ENCODE data around the gene SRGAP3.

SRGAP3 gene

GRCh38 chr3:9121366-9122001 lies 128.0 kb downstream of the SRGAP3 start:
- in situ Hi-C loops (cut with MboI; ENCODE audit: low sequenced_read_pairs), result no loop called here

- in situ Hi-C loops (cut with MboI; ENCODE audit: low sequenced_read_pairs), result no loop called here
Observed at GRCh38 chr3:9119331-9119730, 130.1 kb downstream of the SRGAP3 start.

- in situ Hi-C loops (cut with MboI; ENCODE audit: low sequenced_read_pairs), result no loop called here
Observed at GRCh38 chr3:9118222-9118621, 131.2 kb downstream of the SRGAP3 start.

GRCh38 chr3:9117220-9117619 lies 132.2 kb downstream of the SRGAP3 start:
- in situ Hi-C loops (cut with MboI; ENCODE audit: low sequenced_read_pairs), result no loop called here

DNA sequence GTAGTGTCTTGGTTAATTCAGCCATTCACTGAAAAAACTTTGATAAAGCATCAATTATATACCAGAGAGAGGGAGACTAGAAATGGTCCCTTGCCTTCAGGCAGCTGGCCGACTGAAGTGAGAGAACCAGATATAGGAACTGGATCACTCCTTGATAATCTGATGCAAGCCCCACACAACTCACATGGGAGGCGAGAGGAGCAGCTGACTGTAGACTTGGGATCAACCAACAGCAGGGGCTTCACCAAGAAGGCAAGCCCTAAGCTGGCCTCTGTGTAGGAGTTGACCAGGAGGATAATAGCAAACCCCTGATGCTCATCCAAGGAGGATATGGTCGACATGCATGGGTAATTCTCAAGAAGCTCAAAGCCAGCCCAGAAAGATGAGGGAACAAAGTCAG lies 133.1 kb downstream of the SRGAP3 start:
- in situ Hi-C loops (cut with MboI; ENCODE audit: low sequenced_read_pairs), result no loop called here

GRCh38 chr3:9115336-9115735 lies 134.1 kb downstream of the SRGAP3 start:
- in situ Hi-C loops (cut with MboI; ENCODE audit: low sequenced_read_pairs), result no loop called here

GRCh38 chr3:9113040-9113439 lies 136.4 kb downstream of the SRGAP3 start:
- in situ Hi-C loops (cut with MboI; ENCODE audit: low sequenced_read_pairs), result no loop called here

- in situ Hi-C loops (cut with MboI; ENCODE audit: low sequenced_read_pairs), result no loop called here
Observed at GRCh38 chr3:9111866-9112265, 137.6 kb downstream of the SRGAP3 start.

GRCh38 chr3:9111417-9111816 lies 138.0 kb downstream of the SRGAP3 start:
- in situ Hi-C loops (cut with MboI; ENCODE audit: low sequenced_read_pairs), result no loop called here

DNA sequence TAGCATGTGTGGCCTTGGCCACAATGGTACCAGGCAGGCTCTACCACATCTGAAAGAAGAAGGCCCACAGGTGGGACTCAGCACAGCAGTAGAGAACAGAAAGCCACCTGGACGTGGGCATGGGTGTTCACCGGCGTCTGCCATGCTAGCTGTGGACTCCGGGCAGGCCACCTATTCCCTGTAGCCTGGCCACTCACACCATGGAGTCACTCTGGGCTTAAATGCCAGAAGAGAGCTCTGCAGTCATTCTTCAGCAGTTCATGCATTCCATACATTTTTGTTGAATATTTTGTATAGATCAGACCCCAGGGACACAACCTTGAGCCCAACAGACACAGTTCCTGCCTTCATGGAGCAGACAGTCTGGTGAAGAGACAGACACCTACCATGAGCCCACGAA lies 138.6 kb downstream of the SRGAP3 start:
- in situ Hi-C loops (cut with MboI; ENCODE audit: low sequenced_read_pairs), result no loop called here

DNA sequence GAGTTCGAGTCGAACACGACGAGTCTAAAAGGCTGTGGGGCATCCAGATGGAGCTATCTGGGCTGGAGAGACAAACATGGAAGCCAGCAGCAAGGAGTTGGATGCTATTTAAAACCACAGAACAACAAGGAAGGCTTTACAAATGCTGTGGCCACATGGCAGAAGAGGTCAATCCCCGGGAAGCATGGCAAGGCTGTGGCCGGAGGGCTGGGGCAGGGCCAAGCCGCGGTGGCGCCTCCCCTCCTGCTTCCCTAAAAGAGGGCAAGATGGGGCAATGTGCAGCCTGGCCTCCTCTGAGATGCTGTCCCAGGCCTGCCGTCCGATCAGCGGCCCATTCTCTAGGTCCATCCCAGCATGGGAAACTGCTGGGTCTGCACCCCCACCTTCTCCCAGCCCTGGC lies 139.1 kb downstream of the SRGAP3 start:
- in situ Hi-C loops (cut with MboI; ENCODE audit: low sequenced_read_pairs), result no loop called here

- in situ Hi-C loops (cut with MboI; ENCODE audit: low sequenced_read_pairs), result no loop called here
Observed at GRCh38 chr3:9109568-9109914, 139.9 kb downstream of the SRGAP3 start.

DNA sequence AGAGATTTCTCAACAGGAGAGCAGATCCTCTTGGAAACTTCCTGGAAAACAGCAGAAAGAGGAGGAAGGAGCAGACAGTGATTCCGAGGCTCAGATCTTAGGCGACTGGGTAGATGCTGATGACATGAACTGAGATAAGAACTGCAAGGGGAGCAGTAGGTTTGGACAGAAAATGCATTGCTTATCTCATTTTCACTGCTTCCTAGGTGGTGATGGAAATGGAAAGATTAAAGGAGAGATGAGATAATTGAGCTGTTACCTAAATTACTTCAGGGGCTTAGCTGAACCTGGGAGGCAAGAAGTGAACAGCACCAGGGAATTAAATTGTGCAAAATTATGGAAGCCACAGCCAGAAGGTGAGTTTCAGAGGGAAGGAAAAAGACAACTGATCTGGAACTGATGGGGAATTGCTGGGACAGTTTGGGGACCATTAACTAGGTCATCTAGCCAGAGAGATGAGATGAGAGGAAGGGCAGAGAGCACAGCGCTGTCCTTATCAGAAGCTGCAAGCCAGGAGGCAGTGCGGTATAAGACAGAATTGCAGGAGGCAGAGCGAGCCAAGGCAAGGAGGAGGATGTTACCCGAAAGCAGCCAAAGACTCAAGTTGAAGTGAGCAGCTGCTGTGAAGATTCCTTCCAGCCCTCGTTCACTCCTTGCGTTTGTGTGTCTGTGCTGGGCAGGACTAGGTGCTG lies 140.4 kb downstream of the SRGAP3 start:
- in situ Hi-C loops (cut with MboI; ENCODE audit: low sequenced_read_pairs), result no loop called here

DNA sequence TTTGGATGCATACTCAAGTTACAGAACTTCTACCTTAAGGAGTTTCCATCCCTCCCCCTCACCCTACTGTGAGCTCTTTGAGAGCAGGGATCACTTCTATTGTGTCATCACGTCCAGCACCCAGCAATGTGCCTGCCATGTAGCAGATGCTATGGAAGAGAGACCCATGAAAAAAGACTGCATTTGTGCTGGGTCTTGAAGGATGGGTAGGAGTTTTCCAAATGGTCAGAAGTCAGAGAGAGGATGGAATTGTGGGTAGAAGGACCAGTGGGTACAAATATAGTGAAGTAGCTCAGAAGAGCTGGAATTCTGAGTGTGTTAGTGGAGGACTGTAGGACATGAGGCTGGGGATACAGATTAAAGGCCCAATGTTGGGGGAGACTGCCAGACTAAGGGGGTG lies 141.7 kb downstream of the SRGAP3 start:
- in situ Hi-C loops (cut with MboI; ENCODE audit: low sequenced_read_pairs), result no loop called here

DNA sequence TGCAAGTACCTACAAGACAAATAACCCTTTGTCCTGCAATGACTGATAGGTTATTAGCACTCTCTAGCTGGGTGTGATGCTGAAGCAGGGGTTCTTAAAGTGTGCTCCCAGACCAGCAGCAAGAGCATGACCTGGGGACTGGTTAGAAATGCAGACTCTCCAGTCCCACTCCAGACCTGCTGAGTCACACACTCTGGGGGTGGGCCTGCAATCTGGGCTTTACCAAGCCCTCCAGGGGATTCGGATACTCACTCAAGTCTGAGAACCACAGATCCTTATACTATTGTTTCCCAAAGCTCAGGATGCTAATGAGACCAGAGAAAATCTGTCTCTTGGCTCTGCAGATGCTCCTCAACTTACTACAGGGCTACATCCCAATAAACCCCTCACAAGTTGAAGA lies 144.0 kb downstream of the SRGAP3 start:
- in situ Hi-C loops (cut with MboI; ENCODE audit: low sequenced_read_pairs), result no loop called here

DNA sequence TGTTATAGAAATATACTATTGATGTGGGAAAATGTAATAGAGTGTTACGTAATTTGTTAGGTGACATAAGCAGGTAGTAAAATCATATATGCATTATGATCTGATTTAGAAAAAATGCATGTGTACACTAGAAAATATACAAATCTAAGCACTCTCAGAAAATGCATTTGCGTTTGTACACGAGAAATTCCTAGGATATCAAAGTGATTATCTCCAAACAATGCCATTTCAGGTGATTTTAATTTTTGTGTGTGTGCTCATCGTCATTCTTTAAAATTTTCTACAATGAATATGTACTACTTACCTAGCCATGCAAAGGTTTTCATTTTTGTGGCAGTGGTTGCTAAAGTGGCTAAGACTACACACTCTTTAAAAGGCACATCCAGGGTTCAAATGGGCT lies 145.3 kb downstream of the SRGAP3 start:
- in situ Hi-C loops (cut with MboI; ENCODE audit: low sequenced_read_pairs), result no loop called here

DNA sequence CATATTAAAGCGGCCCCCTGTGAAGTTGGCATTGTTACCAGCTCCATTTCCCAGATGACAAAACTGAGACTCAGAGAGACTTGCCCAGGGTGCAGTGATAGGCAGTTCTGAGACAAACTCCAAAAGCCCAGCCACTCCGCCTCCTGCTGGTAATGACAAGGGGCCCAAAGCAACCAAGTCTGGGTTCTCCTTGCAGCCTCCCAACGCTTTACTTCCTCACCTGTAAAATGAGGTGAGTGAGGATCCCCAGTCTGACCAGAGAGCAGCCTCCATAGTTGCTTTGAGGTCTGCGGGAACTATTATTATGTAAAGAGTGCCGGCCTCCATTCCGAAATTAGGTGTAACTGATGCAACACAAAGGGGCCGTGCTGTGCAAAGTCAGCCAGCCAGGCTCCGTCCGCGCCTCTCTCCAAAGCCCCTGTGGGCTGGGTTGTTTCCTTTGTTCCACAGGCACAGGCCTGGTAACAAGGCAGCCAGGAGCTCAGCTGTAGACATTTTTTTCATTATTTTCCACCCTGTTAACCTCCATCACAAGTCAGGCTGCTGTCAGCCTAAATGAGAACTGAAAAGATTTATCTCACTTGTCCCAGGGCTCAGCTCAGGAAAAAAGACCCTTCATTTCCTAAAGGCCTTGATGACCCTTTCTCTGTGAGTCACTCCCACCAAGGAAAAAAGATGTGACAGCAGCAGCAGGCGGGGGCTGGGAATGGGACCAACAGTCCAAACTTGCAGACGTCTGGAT lies 147.0 kb downstream of the SRGAP3 start:
- in situ Hi-C loops (cut with MboI; ENCODE audit: low sequenced_read_pairs), result no loop called here

GRCh38 chr3:9101286-9101685 lies 148.2 kb downstream of the SRGAP3 start:
- in situ Hi-C loops (cut with MboI; ENCODE audit: low sequenced_read_pairs), result no loop called here

GRCh38 chr3:9100513-9100894 lies 148.9 kb downstream of the SRGAP3 start:
- in situ Hi-C loops (cut with MboI; ENCODE audit: low sequenced_read_pairs), result no loop called here

DNA sequence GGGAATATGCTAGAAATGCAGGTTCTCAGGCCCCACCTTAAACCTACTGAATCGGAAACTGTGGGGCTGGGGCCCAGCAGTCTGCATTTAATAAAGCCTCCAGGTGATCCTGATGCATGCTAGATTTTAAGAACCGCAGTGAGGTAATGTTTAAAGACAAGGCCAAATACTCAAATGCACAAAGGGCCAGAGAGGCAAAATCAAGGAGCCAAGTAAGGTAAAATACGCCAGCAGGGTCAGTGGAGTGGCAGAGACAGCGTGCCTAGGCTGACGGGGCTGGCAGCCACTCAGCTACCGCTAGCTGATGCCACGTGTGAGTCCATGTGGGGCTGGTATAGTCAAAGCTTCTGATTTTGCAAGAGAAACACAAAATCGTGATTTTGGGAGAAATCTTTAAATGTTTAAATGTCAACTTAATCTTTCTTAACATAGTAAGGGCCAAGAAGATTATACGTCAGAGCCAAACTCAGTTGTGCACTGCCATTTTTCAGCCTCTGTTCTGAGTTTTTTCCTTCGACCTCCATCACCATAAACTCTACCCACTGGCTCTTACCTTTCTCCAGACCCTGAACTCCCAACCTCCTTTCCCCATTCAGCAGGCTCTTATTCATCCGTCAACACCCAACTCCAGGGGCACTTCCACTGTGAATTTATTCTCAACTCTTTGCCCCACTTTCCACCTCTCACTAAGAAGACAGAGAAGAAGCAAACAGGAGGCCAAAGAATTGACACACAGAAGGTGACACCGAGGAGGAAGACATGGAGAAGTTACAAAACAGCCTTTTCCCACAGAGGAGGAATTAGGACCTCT lies 149.5 kb downstream of the SRGAP3 start:
- in situ Hi-C loops (cut with MboI; ENCODE audit: low sequenced_read_pairs), result no loop called here
